HG02798 (cell line): ENCODE results near the gene AHRR.
A peak's percentile ranks its signal among the peaks of the same experiment; 100 is the strongest.

Source experiments
- ATAC-seq: cut with Tn5 transposase; IDR thresholded peaks from one replicate; pipeline ENCODE4 v1.9.1; 2021; ENCODE audit warnings: mild to moderate bottlenecking; ENCODE audit not compliant: unreplicated experiment, poor library complexity

AHRR gene

GRCh38 chr5:318341-318897 lies 3.1 kb upstream of the AHRR start:
- no peak for ATAC-seq

GRCh38 chr5:318931-319601 lies 2.4 kb upstream of the AHRR start:
- no peak for ATAC-seq

GRCh38 chr5:320524-321229 lies 837 bp upstream of the AHRR start:
- no peak for ATAC-seq

- ATAC-seq: peak; percentile 3
These were observed 275 bp downstream of the AHRR start for GRCh38 chr5:321726-322251.

GRCh38 chr5:322281-322941 lies 897 bp downstream of the AHRR start:
- ATAC-seq: peak; percentile 14

- ATAC-seq: no peak
These were observed 1.7 kb downstream of the AHRR start for GRCh38 chr5:322942-323879.

GRCh38 chr5:324736-325612 lies 3.5 kb downstream of the AHRR start:
- no peak for ATAC-seq

- no peak for ATAC-seq
These were observed 4.6 kb downstream of the AHRR start for GRCh38 chr5:326109-326508.

GRCh38 chr5:329121-329735 lies 7.7 kb downstream of the AHRR start:
- no peak for ATAC-seq

- ATAC-seq: no peak
These were observed 8.3 kb downstream of the AHRR start for GRCh38 chr5:329768-330167.

GRCh38 chr5:332843-333242 lies 11.3 kb downstream of the AHRR start:
- ATAC-seq: no peak

GRCh38 chr5:333945-334344 lies 12.4 kb downstream of the AHRR start:
- no peak for ATAC-seq

GRCh38 chr5:334903-335739 lies 13.6 kb downstream of the AHRR start:
- ATAC-seq: no peak

- ATAC-seq: no peak
These were observed 14.2 kb downstream of the AHRR start for GRCh38 chr5:335740-336038.

GRCh38 chr5:337563-338130 lies 16.1 kb downstream of the AHRR start:
- no peak for ATAC-seq

- no peak for ATAC-seq
These were observed 21.3 kb downstream of the AHRR start for GRCh38 chr5:342501-343460.
